ENCODE data around the gene TFCP2L1.

GRCh38 chr2:121298476-121298875 is 13.5 kb upstream of the TFCP2L1 start:
- TF ChIP-seq, protein P1, sequence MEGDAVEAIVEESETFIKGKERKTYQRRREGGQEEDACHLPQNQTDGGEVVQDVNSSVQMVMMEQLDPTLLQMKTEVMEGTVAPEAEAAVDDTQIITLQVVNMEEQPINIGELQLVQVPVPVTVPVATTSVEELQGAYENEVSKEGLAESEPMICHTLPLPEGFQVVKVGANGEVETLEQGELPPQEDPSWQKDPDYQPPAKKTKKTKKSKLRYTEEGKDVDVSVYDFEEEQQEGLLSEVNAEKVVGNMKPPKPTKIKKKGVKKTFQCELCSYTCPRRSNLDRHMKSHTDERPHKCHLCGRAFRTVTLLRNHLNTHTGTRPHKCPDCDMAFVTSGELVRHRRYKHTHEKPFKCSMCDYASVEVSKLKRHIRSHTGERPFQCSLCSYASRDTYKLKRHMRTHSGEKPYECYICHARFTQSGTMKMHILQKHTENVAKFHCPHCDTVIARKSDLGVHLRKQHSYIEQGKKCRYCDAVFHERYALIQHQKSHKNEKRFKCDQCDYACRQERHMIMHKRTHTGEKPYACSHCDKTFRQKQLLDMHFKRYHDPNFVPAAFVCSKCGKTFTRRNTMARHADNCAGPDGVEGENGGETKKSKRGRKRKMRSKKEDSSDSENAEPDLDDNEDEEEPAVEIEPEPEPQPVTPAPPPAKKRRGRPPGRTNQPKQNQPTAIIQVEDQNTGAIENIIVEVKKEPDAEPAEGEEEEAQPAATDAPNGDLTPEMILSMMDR (IDR thresholded peaks at IDR 0.05; ENCODE audit: low read length), result no peak
- TF ChIP-seq EZH2 (IDR thresholded peaks at IDR 0.05; ENCODE audit: borderline replicate concordance, low read length), result no peak

Measured in OCI-LY1 (cell line).